ENCODE data around the gene PPP1R37. TPM values are rescaled to one million over a fixed set of nuclear protein-coding genes. Genes with fewer than 3 reads are reported as not detected.

The PPP1R37 gene
- total RNA-seq, 1 experiment from 2014 or later = 38.4 TPM

DNA sequence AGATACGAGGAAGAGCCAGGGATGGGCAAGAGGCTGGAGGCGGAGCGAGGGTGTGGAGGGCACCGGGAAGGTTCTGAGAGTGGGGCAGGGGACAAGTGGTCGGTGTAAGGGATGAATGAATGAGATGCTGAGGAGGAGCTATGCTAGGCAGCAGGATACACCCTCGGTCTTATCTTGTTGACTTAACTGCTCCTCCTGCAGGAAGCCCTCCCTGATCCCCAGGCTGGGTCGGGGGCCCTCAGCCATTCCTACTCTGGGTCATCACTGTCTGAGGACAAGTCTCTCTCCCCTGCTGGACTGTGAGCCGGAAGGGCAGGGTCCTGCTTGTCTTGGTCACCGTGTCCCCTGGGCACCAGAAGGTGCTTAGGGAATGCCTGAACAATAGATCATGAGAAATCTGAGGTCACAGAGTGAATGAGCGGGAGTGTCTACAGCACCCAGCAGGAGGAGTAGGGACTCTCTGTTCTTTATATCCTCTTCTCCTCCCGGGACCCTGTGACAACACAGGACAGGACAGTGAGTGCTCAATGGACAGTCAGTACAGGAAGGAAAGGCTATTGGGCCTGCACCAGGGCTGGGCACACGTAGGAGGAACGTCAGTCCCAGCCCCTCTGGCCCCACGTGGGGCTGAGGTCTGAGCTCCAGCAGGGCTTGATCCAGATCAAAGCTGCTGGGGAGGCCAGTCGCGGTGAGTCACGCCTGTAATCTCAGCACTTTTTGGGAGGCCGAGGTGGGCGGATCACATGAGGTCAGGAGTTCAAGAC is 61.3 kb downstream of the PPP1R37 start:
- peaks cover 33% of the 10 kb centered on the region for H3K27me3 ChIP-seq (replicated peaks)
- no peak overlapping the region for H3K27ac ChIP-seq
- peaks cover 7% of the 10 kb centered on the region; the same call in 1 of the 2 replicates for H3K9me3 ChIP-seq (replicated peaks)
- DNase-seq (ENCODE audit: low read depth in 1 of 2, low spot score in 2 of 2) = peak; percentile 75 to 91
- no peak overlapping the region for H3K4me3 ChIP-seq
- H3K4me1 ChIP-seq (replicated peaks) = peaks cover 33% of the 10 kb centered on the region
- no peaks in the 10 kb centered on the region for H3K36me3 ChIP-seq

DNA sequence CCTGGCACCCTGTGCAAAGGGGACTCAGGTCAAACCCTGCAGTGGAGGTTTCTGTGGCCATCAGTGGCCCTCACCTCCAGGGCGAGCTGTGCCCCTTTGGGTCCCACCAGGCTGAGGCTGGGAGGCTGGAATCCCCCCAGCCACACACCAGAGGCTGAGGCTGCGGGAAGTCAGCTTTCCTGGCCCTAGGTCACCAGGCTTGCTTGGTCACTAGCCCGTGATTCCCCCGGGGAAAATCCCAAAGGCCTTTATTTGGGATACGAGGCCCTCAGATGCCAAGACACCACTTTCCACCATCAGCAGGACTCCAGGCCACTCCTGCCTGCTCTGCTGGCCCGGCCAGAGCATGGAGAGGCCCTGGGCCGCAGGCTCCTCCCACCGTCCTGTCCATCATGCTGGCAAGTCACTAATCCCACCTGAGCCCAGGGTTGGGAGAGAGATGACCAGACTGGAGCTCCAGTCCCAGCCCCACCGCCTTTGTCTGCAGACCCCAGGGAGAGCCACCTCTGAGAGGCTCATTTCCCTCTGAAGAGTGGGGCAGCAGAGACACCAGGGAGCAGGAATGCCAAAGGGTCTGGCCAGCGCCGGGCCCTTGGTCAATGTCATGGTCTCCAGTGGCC is 63.1 kb downstream of the PPP1R37 start:
- DNase-seq (ENCODE audit: low read depth in 1 of 2, low spot score in 2 of 2) = no peak
- H3K9me3 ChIP-seq (replicated peaks) = peaks cover 7% of the 10 kb centered on the region; the same call in 1 of the 2 replicates
- peaks cover 29% of the 10 kb centered on the region for H3K27me3 ChIP-seq (replicated peaks)
- no peak overlapping the region for H3K27ac ChIP-seq
- no peaks in the 10 kb centered on the region for H3K36me3 ChIP-seq
- H3K4me3 ChIP-seq = no peak overlapping the region
- H3K4me1 ChIP-seq (replicated peaks) = peaks cover 33% of the 10 kb centered on the region

DNA sequence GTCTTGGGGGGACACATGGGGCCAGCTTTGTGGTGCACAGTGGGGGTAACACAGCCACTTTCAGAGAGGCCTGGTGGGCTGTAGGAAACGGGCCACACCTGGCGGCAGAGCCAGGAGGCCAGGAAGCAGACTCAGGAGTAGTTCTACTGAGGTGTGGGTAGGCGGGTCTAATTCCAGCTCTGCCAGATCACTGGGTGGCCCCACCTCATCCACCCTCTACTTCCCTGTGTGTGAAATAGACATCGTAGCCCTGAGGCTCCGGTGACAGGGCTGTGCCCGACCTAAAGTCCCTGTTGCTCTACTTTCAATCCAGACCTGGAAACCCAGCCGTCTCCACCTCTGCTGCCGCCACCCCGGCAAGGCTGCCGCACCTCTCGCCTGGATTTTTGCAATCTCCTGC is 63.8 kb downstream of the PPP1R37 start:
- no peak for DNase-seq (ENCODE audit: low read depth in 1 of 2, low spot score in 2 of 2)
- no peak overlapping the region for H3K4me3 ChIP-seq
- peaks cover 7% of the 10 kb centered on the region; the same call in 1 of the 2 replicates for H3K9me3 ChIP-seq (replicated peaks)
- no peaks in the 10 kb centered on the region for H3K36me3 ChIP-seq
- peaks cover 28% of the 10 kb centered on the region for H3K27me3 ChIP-seq (replicated peaks)
- H3K27ac ChIP-seq = no peak overlapping the region
- peaks cover 32% of the 10 kb centered on the region for H3K4me1 ChIP-seq (replicated peaks)

DNA sequence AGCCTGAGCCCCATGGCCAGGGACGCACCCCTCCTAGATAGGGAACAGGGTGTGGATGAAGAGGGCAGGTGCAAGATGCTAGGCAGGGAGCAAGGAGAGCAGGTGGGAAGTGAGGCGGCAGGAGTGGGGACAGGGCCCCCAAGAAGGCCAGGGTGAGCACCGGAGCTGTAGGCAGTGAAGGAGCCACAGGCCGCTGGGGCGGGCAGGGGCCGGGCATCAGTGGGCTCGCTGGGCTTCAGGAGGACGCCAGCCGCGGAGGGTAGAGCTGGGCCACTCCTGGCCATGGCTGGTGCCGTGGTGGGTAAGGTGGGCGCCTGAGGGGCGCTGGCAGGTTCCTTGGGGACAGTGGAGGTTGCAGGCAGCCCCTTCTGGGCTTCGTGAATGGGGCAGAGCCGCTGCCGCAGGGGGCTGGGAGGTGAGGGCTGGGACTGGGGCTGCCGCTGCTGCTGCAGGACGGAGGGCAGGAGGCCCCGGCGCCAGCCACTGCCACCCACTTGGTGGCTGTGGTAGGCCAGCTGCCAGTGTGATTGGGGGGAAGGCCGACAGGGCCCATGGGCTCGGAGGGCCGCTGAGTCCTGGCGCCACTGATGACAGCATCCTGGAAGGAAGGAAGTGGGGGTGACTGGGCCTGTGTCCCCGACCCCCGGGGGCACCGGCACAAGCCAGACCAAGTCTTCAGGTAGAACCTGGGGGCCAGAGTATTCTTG is 65.7 kb downstream of the PPP1R37 start:
- Histone ChIP-seq H3K4me1 (replicated peaks) (peaks cover 13% of the 10 kb centered on the region), H3K9me3 (replicated peaks) (no peaks in the 10 kb centered on the region), H3K27ac (no peak overlapping the region), H3K27me3 (replicated peaks) (peaks cover 9% of the 10 kb centered on the region), H3K4me3 (no peak overlapping the region), H3K36me3 (no peaks in the 10 kb centered on the region)
- no peak for DNase-seq (ENCODE audit: low read depth in 1 of 2, low spot score in 2 of 2)

DNA sequence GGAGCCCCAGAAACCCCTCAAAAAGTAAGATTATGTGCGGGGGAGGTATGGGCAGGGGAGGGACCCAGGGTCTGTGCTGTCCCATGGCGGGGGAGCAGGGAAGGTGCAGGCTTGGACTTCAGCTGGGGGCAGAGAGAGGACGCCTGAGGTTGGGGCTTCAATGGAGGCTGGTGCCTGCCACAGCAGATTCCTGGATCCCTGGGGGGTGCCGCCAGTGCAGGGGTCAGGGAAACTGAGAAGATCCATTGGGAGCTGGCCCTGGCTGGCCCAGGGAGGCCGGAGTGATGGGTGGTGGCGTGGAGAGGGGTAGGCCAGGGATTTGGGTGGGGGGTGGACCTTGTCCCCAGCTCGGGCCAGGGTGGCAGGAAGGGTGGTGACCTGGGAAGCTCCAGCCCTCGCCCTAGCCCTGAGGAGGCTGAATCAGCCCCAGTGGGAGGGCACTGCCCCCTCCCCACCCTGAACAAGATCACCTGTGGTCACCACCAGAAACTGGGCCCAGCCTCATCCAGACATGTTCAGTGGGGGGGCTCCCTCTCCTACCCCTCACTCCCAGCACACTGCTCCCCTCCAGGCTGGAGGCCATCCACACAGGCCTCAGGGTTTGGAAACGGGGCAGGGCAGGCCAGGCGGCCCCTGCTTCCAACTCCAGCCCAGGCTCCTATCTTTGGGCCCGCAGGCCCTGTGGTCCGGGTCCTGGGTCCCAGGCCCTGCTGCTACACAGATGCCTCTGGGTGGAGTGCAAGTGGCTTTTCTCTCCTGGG is 66.4 kb downstream of the PPP1R37 start:
- no peaks in the 10 kb centered on the region for H3K36me3 ChIP-seq
- H3K27me3 ChIP-seq (replicated peaks) = peaks cover 6% of the 10 kb centered on the region; the same call in 1 of the 2 replicates
- peaks cover 11% of the 10 kb centered on the region for H3K4me1 ChIP-seq (replicated peaks)
- no peak for DNase-seq (ENCODE audit: low read depth in 1 of 2, low spot score in 2 of 2)
- no peak overlapping the region for H3K27ac ChIP-seq
- H3K9me3 ChIP-seq (replicated peaks) = no peaks in the 10 kb centered on the region
- H3K4me3 ChIP-seq = no peak overlapping the region

DNA sequence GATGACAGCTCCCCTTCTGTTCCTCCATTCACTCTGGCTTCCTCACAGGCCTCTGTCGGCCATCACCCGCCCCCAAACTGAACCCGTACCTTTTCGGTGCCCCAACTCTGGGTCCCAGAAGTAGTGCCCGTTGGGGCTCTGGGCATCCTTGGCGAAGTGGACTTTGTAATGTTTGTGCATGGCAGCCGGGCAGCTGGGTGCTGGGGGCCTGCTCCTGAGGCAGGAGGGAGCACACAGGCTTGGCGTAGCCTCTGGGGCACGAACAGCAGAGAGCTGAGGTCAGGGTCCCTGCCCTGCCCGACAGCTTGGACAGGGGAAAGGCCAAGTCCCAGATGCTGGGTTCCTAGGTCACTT is 67.0 kb downstream of the PPP1R37 start:
- H3K4me3 ChIP-seq = no peak overlapping the region
- H3K27ac ChIP-seq = no peak overlapping the region
- peaks cover 6% of the 10 kb centered on the region; the same call in 1 of the 2 replicates for H3K27me3 ChIP-seq (replicated peaks)
- H3K36me3 ChIP-seq = no peaks in the 10 kb centered on the region
- H3K9me3 ChIP-seq (replicated peaks) = no peaks in the 10 kb centered on the region
- H3K4me1 ChIP-seq (replicated peaks) = peaks cover 9% of the 10 kb centered on the region
- DNase-seq (ENCODE audit: low read depth in 1 of 2, low spot score in 2 of 2) = no peak

DNA sequence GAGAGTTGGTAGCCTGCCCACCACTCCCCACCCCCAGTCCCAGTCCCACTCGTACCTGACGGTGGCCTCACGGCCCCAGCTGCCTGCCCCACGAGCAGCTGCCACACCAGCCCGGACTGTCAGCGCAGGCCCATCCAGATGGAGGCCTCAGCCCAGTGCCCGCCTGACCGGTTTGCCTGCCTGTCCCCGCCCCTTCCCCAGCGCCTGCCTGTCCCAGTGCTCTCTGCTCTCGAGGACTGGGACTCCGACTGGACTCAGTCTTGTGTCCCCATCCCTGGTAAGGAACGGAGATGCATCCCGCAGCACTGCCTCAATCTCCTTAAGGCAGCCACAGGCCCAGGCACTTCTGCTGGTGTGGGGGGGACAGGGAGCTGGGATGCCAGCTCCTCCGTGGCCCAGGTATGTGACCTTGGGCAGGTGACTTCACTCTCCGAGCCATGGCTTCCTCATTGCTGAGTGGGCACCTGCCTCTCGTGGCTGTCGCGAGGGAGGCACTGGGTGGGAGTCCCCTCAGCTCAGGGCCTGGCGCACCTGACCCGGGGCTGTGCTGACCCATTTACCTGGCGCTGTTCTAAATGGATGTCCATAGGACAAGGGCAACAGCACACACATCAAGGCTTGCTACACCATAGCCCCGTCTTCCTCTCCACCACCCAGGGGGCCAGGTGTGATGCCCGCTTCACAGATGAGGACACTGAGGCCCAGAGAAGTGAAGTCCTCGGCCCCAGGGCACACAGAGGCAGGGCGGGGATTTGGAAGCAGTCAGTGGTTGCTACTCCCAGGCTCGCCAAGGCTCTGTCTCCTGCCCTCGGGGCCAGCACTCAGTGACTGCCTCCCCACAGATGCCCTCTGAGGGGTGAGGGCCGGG is 68.1 kb downstream of the PPP1R37 start, which contains the start of gene NKPD1:
TSS of gene NKPD1 (minus strand) at position 113 of the 868 bp plus-strand sequence. CDS start 832 bp downstream, outside the sequence.
- no peak within 1 kb of the TSS for H3K4me3 ChIP-seq

DNA sequence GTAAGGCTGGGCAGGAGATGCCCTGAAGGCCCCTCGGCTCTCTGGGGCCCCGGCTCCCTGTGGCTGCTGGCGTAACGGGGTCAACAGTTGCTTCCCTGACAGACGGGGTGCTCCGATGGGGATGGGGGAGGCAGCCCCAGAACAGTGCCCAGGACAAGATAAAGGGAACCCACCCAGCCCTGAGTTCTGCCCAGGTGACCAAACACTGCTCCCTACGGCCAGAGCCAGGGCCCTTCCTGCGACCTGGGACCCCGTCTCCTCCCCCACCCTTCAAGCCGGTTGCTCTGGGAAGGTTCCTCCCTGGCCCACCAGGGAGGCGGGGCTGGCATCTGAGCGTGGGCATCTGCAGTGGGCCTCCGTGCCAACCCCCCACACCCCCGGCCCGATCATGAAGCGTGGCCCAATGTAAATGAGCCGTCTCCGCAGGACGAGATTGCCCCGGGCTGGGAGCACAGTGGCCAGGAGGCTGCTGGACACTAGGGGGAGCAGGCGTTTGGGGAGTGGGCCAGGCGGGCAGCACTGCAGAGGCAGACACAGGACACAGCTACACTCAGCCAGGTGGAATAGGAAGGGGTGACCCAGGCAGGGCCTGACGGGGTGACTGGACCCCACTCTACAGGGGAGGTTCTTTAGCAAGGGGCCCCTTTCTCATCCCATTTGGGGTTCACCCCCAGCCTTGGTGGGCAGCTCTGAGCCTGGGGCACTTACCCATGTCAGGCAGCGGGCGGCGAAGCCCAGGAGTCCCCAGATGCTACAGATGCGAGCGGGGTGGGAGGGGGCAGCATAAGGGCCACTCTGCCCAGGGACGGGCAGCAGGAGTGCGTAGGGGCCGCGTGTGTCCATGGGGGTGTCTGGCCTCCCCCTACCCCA is 69.0 kb downstream of the PPP1R37 start:
- Histone ChIP-seq H3K36me3 (no peaks in the 10 kb centered on the region), H3K27ac (no peak overlapping the region), H3K4me3 (no peak overlapping the region), H3K4me1 (replicated peaks) (peaks cover 9% of the 10 kb centered on the region), H3K27me3 (replicated peaks) (peaks cover 6% of the 10 kb centered on the region; the same call in 1 of the 2 replicates), H3K9me3 (replicated peaks) (no peaks in the 10 kb centered on the region)
- DNase-seq (ENCODE audit: low read depth in 1 of 2, low spot score in 2 of 2) = no peak

More for the DNA sequence above, 68.1 kb downstream of the PPP1R37 start, which contains the start of gene NKPD1:
- no peak within 1 kb of the TSS for H3K27ac ChIP-seq
- DNase-seq (ENCODE audit: low read depth in 1 of 2, low spot score in 2 of 2) = no peak
- H3K27me3 ChIP-seq (replicated peaks) = peaks cover 6% of the 10 kb centered on the region; the same call in 1 of the 2 replicates
- peaks cover 9% of the 10 kb centered on the region for H3K4me1 ChIP-seq (replicated peaks)
- no peaks in the 10 kb centered on the region for H3K9me3 ChIP-seq (replicated peaks)
- no peaks in the 10 kb centered on the region for H3K36me3 ChIP-seq

DNA sequence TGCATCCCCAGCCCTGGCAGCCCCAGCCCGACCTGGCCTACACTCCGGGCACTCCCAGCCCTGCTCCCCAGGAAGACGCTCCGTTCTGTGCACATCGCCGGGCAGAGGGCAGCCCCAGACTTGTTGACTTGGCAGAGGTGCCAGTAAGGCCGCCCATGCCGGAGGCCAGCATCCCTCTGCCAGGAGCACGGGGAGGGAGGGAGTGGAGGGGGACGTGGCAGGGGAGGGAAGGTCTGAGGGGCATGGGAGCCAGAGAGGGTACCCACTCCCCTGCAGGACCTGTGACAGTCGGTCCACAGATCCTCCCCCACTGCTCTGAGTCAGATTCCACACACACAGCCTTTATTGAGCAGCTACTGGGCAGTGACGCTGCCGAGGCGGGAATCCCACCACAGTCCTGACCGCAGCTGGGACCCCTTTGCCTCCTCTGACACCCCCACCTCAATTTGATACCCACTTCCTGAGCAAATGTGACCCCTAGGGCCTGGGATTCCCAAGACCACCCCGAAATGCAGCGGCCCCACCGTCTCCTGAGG is 69.7 kb downstream of the PPP1R37 start:
- DNase-seq (ENCODE audit: low read depth in 1 of 2, low spot score in 2 of 2) = no peak
- H3K9me3 ChIP-seq (replicated peaks) = no peaks in the 10 kb centered on the region
- no peak overlapping the region for H3K4me3 ChIP-seq
- H3K27ac ChIP-seq = no peak overlapping the region
- H3K27me3 ChIP-seq (replicated peaks) = peaks cover 6% of the 10 kb centered on the region; the same call in 1 of the 2 replicates
- H3K4me1 ChIP-seq (replicated peaks) = peaks cover 9% of the 10 kb centered on the region
- no peaks in the 10 kb centered on the region for H3K36me3 ChIP-seq

DNA sequence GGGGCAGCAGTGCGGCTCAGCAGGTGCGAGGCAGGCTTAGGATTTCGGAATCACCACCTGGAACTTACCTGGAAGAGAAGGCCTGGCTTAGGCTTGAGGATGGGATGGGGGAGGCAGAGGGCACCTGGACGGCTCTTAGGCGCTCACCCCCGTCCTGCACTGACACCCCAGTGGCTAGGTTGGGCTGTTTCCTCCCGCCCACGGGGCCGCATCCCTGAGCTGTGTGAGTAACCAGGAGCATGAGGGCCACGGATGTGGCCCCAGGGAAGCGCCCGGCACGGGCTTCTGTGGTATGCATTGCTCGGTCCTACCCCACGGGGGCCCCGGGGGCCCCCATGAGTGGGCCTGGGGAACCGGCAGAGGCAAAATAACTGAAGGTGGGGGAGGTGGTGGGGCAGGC is 70.2 kb downstream of the PPP1R37 start:
- H3K9me3 ChIP-seq (replicated peaks) = no peaks in the 10 kb centered on the region
- no peak overlapping the region for H3K4me3 ChIP-seq
- H3K27ac ChIP-seq = no peak overlapping the region
- peaks cover 9% of the 10 kb centered on the region for H3K4me1 ChIP-seq (replicated peaks)
- H3K27me3 ChIP-seq (replicated peaks) = peaks cover 6% of the 10 kb centered on the region; the same call in 1 of the 2 replicates
- no peak for DNase-seq (ENCODE audit: low read depth in 1 of 2, low spot score in 2 of 2)
- no peaks in the 10 kb centered on the region for H3K36me3 ChIP-seq

DNA sequence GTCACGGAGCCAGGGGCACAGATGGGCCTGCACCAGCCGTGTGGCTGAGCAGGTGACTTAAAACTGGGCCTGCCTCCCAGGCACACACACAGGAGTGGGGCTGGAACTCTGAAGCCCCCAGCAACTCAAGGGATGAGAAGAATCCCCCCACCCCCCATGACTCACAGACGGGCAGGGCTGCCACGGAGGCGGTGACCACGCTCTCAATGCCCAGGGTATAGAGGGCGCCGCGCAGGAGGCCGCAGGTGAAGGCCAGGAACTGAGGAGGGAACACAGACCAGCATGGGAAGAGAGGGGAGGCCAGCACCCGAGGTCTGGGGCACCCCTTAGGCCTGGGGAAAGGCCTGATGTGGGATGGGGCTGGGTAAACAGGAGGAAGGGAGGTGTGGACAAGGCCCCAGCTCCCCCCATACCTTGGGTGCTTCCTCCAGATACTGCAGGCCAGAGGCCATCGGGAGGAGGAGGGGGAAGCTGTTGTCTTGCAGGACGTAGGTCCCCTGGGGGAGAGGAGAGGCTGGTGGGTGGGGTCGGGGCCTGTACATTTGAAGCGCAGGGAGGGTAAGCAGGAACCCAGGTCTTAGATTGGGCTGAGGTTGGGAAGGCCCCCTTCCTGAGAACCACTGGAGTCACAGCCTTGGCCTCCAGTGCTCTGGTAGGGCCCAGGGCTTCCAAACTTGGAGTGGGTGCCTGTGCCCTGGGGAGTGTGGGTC is 70.9 kb downstream of the PPP1R37 start:
- DNase-seq (ENCODE audit: low read depth in 1 of 2, low spot score in 2 of 2) = no peak
- Histone ChIP-seq H3K4me1 (replicated peaks) (peaks cover 9% of the 10 kb centered on the region), H3K36me3 (no peaks in the 10 kb centered on the region), H3K4me3 (no peak overlapping the region), H3K27ac (no peak overlapping the region), H3K27me3 (replicated peaks) (peaks cover 6% of the 10 kb centered on the region; the same call in 1 of the 2 replicates), H3K9me3 (replicated peaks) (no peaks in the 10 kb centered on the region)

Measured in SJSA1 (cell line).